ES-I3 (cell line): ENCODE results near the gene MREG.
"Not testable (repeated sequence)": the region's sequence is repeated elsewhere in the genome, so short reads cannot be mapped to it uniquely, and the experiment has no call there.

Source experiments
- H3K36me3 ChIP-seq: 2 replicates; pipeline ENCODE4 v1.6.1; 2013; ENCODE audit warnings: mild to moderate bottlenecking, low read length, control low read depth, moderate library complexity; ENCODE audit not compliant: insufficient read depth
- H3K4me1 ChIP-seq: 2 replicates; pipeline ENCODE4 v1.6.1; 2013; ENCODE audit warnings: mild to moderate bottlenecking, control low read depth, low read length; ENCODE audit not compliant: insufficient read depth
- H3K9ac ChIP-seq: 2 replicates; pipeline ENCODE4 v1.6.1; 2013; ENCODE audit warnings: low read depth, mild to moderate bottlenecking, low read length, moderate library complexity
- H3K9me3 ChIP-seq: 2 replicates; pipeline ENCODE4 v1.6.1; 2013; ENCODE audit warnings: mild to moderate bottlenecking, low read length, moderate library complexity; ENCODE audit not compliant: control insufficient read depth, insufficient read depth

Gene MREG

GRCh38 chr2:215969131-215969841, 44.1 kb downstream of the MREG start:
- Histone ChIP-seq H3K9ac (no peak overlapping the region), H3K36me3 (no peaks in the 10 kb centered on the region), H3K9me3 (no peaks in the 10 kb centered on the region), H3K4me1 (peaks cover 14% of the 10 kb centered on the region; the same call in 1 of the 2 replicates)

- Histone ChIP-seq H3K9me3 (no peaks in the 10 kb centered on the region), H3K36me3 (no peaks in the 10 kb centered on the region), H3K4me1 (peaks cover 6% of the 10 kb centered on the region; the same call in 1 of the 2 replicates), H3K9ac (no peak overlapping the region)
Measured at GRCh38 chr2:215968499-215968898, 44.9 kb downstream of the MREG start.

- H3K36me3 ChIP-seq, result no peaks in the 10 kb centered on the region
- H3K9me3 ChIP-seq, result no peaks in the 10 kb centered on the region
- H3K4me1 ChIP-seq, result no peaks in the 10 kb centered on the region
- no peak overlapping the region for H3K9ac ChIP-seq
Measured at GRCh38 chr2:215967590-215968378, 45.6 kb downstream of the MREG start.

GRCh38 chr2:215966951-215967350, 46.4 kb downstream of the MREG start:
- Histone ChIP-seq H3K9me3 (no peaks in the 10 kb centered on the region), H3K9ac (no peak overlapping the region), H3K4me1 (no peaks in the 10 kb centered on the region), H3K36me3 (no peaks in the 10 kb centered on the region)

- Histone ChIP-seq H3K9me3 (no peaks in the 10 kb centered on the region), H3K36me3 (no peaks in the 10 kb centered on the region), H3K9ac (no peak overlapping the region), H3K4me1 (no peaks in the 10 kb centered on the region)
Measured at GRCh38 chr2:215966274-215966673, 47.1 kb downstream of the MREG start.

- no peaks in the 10 kb centered on the region; the same call in 1 of the 2 replicates for H3K36me3 ChIP-seq
- no peak overlapping the region for H3K9ac ChIP-seq
- H3K9me3 ChIP-seq, result no peaks in the 10 kb centered on the region
- no peaks in the 10 kb centered on the region for H3K4me1 ChIP-seq
Measured at GRCh38 chr2:215965532-215966165, 47.7 kb downstream of the MREG start.

GRCh38 chr2:215961981-215962380, 51.4 kb downstream of the MREG start:
- no peaks in the 10 kb centered on the region; the same call in 1 of the 2 replicates for H3K36me3 ChIP-seq
- H3K4me1 ChIP-seq, result no peaks in the 10 kb centered on the region
- no peaks in the 10 kb centered on the region for H3K9me3 ChIP-seq
- no peak overlapping the region for H3K9ac ChIP-seq

- Histone ChIP-seq H3K9me3 (no peaks in the 10 kb centered on the region), H3K9ac (no peak overlapping the region), H3K4me1 (no peaks in the 10 kb centered on the region), H3K36me3 (no peaks in the 10 kb centered on the region; the same call in 1 of the 2 replicates)
Measured at GRCh38 chr2:215958257-215958656, 55.1 kb downstream of the MREG start.

- H3K9ac ChIP-seq, H3K9me3 ChIP-seq, H3K36me3 ChIP-seq, H3K4me1 ChIP-seq: not testable (repeated sequence)
Measured at GRCh38 chr2:215957354-215958122, 55.8 kb downstream of the MREG start.

- H3K9ac ChIP-seq, result no peak overlapping the region
Measured at GRCh38 chr2:215952860-215953637, 60.3 kb downstream of the MREG start.

GRCh38 chr2:215951558-215951957, 61.8 kb downstream of the MREG start:
- Histone ChIP-seq H3K9ac (no peak overlapping the region), H3K4me1 (no peaks in the 10 kb centered on the region), H3K36me3 (no peaks in the 10 kb centered on the region), H3K9me3 (no peaks in the 10 kb centered on the region)

More at GRCh38 chr2:215952860-215953637, 60.3 kb downstream of the MREG start:
- Histone ChIP-seq H3K36me3 (no peaks in the 10 kb centered on the region), H3K4me1 (no peaks in the 10 kb centered on the region), H3K9me3 (no peaks in the 10 kb centered on the region)

GRCh38 chr2:215949991-215950404, 63.4 kb downstream of the MREG start:
- Histone ChIP-seq H3K36me3 (no peaks in the 10 kb centered on the region), H3K9me3 (no peaks in the 10 kb centered on the region), H3K4me1 (no peaks in the 10 kb centered on the region), H3K9ac (no peak overlapping the region)

GRCh38 chr2:215948051-215948450, 65.3 kb downstream of the MREG start:
- no peak overlapping the region for H3K9ac ChIP-seq
- 0 out of 2 replicates have a peak, but pooled peaks cover 3% of the 10 kb centered on the region for H3K36me3 ChIP-seq
- no peaks in the 10 kb centered on the region for H3K9me3 ChIP-seq
- no peaks in the 10 kb centered on the region for H3K4me1 ChIP-seq
